HEK293 (cell line): Measurements from ENCODE around the gene VASP.
A peak's percentile ranks its signal among the peaks of the same experiment; 100 is the strongest.

Source experiments
- CTCF ChIA-PET: fragments of 350-600 bp; formaldehyde crosslinking; extraction: SDS; loops from one replicate; lab custom pipeline; 2021; ENCODE audit warnings: antibody characterized with exemption; lab: Yijun Ruan, JAX
- POLR2A ChIA-PET: fragments of 300-600 bp; formaldehyde crosslinking; extraction: SDS; loops from one replicate; lab custom pipeline; 2020; ENCODE audit warnings: antibody characterized with exemption, inconsistent platforms; lab: Yijun Ruan, JAX
- H3K27ac ChIP-seq: fragments of 200-500 bp; sonication (Bioruptor generic); 2 replicates; pipeline ENCODE4 v1.5.1; 2014; ENCODE audit warnings: low read depth, low read length, control low read depth, inconsistent platforms; ENCODE audit errors: extremely low read depth
- H3K36me3 ChIP-seq, 2 experiments: fragments of 200-500 bp in 1 of 2; sonication (Bioruptor generic) in 1 of 2; 1 replicate in 1 of 2; 2 replicates in 1 of 2; pipeline ENCODE4 v1.5.1; 2014 to 2017; ENCODE audit warnings: inconsistent platforms in 2 of 2, low read length in 2 of 2; ENCODE audit not compliant: control insufficient read depth in 2 of 2, insufficient read depth in 1 of 2
- H3K4me1 ChIP-seq: fragments of 200-500 bp; sonication (Bioruptor generic); 2 replicates; pipeline ENCODE4 v1.5.1; 2014; ENCODE audit warnings: mild to moderate bottlenecking, low read length, inconsistent platforms; ENCODE audit not compliant: control insufficient read depth, insufficient read depth
- H3K4me3 ChIP-seq: 2 replicates; pipeline ENCODE4 v1.5.1; 2011; ENCODE audit warnings: low read depth, mild to moderate bottlenecking, control low read depth, low read length, moderate library complexity
- H3K9me3 ChIP-seq: fragments of 200-500 bp; sonication (Bioruptor generic); 2 replicates; pipeline ENCODE4 v1.5.1; 2014; ENCODE audit warnings: low read depth, low read length, inconsistent platforms; ENCODE audit not compliant: control insufficient read depth, insufficient read depth
- SALL2 ChIP-seq: fragments of 450-650 bp; formaldehyde crosslinking; IDR thresholded peaks from 2 replicates; pipeline ENCODE4 v1.5.0; 2017; ENCODE audit warnings: missing biosample characterization, mild to moderate bottlenecking, missing genetic modification characterization, borderline replicate concordance
- ZBTB1 ChIP-seq: fragments of 450-650 bp; formaldehyde crosslinking; IDR thresholded peaks from 2 replicates; pipeline ENCODE4 v1.5.1; 2016; ENCODE audit warnings: missing biosample characterization, missing genetic modification characterization
- ZEB2 ChIP-seq: fragments of 450-650 bp; formaldehyde crosslinking; IDR thresholded peaks from 2 replicates; pipeline ENCODE4 v1.5.1; 2016; ENCODE audit warnings: missing biosample characterization, missing genetic modification characterization
- ZFP69B ChIP-seq: fragments of 450-650 bp; formaldehyde crosslinking; IDR thresholded peaks from 2 replicates; pipeline ENCODE4 v1.5.1; 2016; ENCODE audit warnings: missing biosample characterization, missing genetic modification characterization
- ZNF391 ChIP-seq: fragments of 450-650 bp; formaldehyde crosslinking; IDR thresholded peaks from 2 replicates; pipeline ENCODE4 v1.5.1; 2016; ENCODE audit warnings: low read depth, missing biosample characterization, missing genetic modification characterization, borderline replicate concordance
- ZNF514 ChIP-seq: fragments of 450-650 bp; formaldehyde crosslinking; IDR thresholded peaks from 2 replicates; pipeline ENCODE4 v1.5.1; 2016; ENCODE audit warnings: missing biosample characterization, missing genetic modification characterization
- ZNF544 ChIP-seq: fragments of 450-650 bp; formaldehyde crosslinking; IDR thresholded peaks from 2 replicates; pipeline ENCODE4 v1.5.0; 2017; ENCODE audit warnings: missing biosample characterization, missing genetic modification characterization
- TF ChIP-seq, protein P1 (sequence below): fragments of 450-650 bp; formaldehyde crosslinking; IDR thresholded peaks from 2 replicates; pipeline ENCODE4 v1.5.1; 2016; ENCODE audit warnings: missing biosample characterization, missing genetic modification characterization, borderline replicate concordance
- TF ChIP-seq, protein P2 (sequence below): fragments of 450-650 bp; formaldehyde crosslinking; IDR thresholded peaks from 2 replicates; pipeline ENCODE4 v1.5.1; 2016; ENCODE audit warnings: missing biosample characterization, missing genetic modification characterization
- TF ChIP-seq, protein P3 (sequence below): fragments of 450-650 bp; formaldehyde crosslinking; IDR thresholded peaks from 2 replicates; pipeline ENCODE4 v1.5.1; 2016; ENCODE audit warnings: missing biosample characterization, missing genetic modification characterization

The VASP gene

GRCh38 chr19:45517641-45518468, 10.6 kb downstream of the VASP start (continued):
- TF ChIP-seq, protein P1, sequence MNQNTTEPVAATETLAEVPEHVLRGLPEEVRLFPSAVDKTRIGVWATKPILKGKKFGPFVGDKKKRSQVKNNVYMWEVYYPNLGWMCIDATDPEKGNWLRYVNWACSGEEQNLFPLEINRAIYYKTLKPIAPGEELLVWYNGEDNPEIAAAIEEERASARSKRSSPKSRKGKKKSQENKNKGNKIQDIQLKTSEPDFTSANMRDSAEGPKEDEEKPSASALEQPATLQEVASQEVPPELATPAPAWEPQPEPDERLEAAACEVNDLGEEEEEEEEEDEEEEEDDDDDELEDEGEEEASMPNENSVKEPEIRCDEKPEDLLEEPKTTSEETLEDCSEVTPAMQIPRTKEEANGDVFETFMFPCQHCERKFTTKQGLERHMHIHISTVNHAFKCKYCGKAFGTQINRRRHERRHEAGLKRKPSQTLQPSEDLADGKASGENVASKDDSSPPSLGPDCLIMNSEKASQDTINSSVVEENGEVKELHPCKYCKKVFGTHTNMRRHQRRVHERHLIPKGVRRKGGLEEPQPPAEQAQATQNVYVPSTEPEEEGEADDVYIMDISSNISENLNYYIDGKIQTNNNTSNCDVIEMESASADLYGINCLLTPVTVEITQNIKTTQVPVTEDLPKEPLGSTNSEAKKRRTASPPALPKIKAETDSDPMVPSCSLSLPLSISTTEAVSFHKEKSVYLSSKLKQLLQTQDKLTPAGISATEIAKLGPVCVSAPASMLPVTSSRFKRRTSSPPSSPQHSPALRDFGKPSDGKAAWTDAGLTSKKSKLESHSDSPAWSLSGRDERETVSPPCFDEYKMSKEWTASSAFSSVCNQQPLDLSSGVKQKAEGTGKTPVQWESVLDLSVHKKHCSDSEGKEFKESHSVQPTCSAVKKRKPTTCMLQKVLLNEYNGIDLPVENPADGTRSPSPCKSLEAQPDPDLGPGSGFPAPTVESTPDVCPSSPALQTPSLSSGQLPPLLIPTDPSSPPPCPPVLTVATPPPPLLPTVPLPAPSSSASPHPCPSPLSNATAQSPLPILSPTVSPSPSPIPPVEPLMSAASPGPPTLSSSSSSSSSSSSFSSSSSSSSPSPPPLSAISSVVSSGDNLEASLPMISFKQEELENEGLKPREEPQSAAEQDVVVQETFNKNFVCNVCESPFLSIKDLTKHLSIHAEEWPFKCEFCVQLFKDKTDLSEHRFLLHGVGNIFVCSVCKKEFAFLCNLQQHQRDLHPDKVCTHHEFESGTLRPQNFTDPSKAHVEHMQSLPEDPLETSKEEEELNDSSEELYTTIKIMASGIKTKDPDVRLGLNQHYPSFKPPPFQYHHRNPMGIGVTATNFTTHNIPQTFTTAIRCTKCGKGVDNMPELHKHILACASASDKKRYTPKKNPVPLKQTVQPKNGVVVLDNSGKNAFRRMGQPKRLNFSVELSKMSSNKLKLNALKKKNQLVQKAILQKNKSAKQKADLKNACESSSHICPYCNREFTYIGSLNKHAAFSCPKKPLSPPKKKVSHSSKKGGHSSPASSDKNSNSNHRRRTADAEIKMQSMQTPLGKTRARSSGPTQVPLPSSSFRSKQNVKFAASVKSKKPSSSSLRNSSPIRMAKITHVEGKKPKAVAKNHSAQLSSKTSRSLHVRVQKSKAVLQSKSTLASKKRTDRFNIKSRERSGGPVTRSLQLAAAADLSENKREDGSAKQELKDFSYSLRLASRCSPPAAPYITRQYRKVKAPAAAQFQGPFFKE (tag by site-specific recombination), result no peak
- TF ChIP-seq ZBTB1 (tag by site-specific recombination) (no peak), ZNF514 (tag by site-specific recombination) (no peak)

DNA sequence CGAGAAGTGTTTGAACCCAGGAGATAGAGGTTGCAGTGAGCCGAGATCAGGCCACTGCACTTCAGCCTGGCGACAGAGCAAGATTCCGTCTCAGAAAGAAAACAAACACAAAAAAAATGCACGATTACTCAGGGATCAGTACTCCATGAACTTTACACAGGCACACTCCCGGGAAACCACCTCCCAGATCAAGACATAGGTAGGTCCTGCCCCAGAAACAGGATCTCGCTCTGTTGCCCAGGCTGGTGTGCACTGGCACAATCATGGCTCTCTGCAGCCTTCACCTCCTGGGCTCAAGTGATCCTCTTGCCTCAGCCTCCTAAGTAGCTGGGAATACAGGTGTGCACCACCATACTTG, 11.2 kb downstream of the VASP start:
- H3K4me3 ChIP-seq, result no peak overlapping the region
- TF ChIP-seq ZNF391 (no peak), ZNF514 (tag by site-specific recombination) (no peak), ZNF544 (tag by site-specific recombination) (no peak), SALL2 (tag by site-specific recombination) (no peak), ZFP69B (tag by site-specific recombination) (no peak), ZEB2 (tag by site-specific recombination) (no peak)
- TF ChIP-seq, protein P2, sequence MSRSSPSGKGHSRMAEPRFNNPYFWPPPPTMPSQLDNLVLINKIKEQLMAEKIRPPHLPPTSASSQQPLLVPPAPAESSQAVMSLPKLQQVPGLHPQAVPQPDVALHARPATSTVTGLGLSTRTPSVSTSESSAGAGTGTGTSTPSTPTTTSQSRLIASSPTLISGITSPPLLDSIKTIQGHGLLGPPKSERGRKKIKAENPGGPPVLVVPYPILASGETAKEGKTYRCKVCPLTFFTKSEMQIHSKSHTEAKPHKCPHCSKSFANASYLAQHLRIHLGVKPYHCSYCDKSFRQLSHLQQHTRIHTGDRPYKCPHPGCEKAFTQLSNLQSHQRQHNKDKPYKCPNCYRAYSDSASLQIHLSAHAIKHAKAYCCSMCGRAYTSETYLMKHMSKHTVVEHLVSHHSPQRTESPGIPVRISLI (tag by site-specific recombination), result no peak
- TF ChIP-seq, protein P3, sequence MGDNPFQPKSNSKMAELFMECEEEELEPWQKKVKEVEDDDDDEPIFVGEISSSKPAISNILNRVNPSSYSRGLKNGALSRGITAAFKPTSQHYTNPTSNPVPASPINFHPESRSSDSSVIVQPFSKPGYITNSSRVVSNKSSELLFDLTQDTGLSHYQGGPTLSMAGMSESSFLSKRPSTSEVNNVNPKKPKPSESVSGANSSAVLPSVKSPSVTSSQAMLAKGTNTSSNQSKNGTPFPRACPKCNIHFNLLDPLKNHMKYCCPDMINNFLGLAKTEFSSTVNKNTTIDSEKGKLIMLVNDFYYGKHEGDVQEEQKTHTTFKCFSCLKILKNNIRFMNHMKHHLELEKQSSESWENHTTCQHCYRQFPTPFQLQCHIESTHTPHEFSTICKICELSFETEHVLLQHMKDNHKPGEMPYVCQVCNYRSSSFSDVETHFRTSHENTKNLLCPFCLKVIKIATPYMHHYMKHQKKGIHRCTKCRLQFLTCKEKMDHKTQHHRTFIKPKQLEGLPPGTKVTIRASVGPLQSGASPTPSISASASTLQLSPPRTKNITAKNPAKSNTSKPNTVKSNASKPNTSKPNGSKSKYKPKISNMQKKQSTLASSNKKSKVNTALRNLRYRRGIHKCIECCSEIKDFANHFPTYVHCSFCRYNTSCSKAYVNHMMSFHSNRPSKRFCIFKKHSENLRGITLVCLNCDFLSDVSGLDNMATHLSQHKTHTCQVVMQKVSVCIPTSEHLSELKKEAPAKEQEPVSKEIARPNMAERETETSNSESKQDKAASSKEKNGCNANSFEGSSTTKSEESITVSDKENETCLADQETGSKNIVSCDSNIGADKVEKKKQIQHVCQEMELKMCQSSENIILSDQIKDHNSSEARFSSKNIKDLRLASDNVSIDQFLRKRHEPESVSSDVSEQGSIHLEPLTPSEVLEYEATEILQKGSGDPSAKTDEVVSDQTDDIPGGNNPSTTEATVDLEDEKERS (tag by site-specific recombination), result 0 out of 2 replicates have a peak, but pooled peaks have one; percentile 28
- H3K9me3 ChIP-seq, result no peaks in the 10 kb centered on the region
- ChIA-PET CTCF (interaction anchor here (0.6 to 1.5 kb wide), 6 partner anchors 33 to 376 kb away, joined by 3 to 8 read pairs (median 4); no protein-coding TSS in a partner anchor), POLR2A (no interaction called here)
- no peak overlapping the region for H3K27ac ChIP-seq
- no peaks in the 10 kb centered on the region for H3K4me1 ChIP-seq
- H3K36me3 ChIP-seq, result peaks cover 0 to 20% of the 10 kb centered on the region in 2 experiments; a peak in 2 of 3 replicates
